ENCODE measurements around the gene BAIAP2L2.
"Not testable (repeated sequence)": the region's sequence is repeated elsewhere in the genome, so short reads cannot be mapped to it uniquely, and the experiment has no call there.

BAIAP2L2 gene

DNA sequence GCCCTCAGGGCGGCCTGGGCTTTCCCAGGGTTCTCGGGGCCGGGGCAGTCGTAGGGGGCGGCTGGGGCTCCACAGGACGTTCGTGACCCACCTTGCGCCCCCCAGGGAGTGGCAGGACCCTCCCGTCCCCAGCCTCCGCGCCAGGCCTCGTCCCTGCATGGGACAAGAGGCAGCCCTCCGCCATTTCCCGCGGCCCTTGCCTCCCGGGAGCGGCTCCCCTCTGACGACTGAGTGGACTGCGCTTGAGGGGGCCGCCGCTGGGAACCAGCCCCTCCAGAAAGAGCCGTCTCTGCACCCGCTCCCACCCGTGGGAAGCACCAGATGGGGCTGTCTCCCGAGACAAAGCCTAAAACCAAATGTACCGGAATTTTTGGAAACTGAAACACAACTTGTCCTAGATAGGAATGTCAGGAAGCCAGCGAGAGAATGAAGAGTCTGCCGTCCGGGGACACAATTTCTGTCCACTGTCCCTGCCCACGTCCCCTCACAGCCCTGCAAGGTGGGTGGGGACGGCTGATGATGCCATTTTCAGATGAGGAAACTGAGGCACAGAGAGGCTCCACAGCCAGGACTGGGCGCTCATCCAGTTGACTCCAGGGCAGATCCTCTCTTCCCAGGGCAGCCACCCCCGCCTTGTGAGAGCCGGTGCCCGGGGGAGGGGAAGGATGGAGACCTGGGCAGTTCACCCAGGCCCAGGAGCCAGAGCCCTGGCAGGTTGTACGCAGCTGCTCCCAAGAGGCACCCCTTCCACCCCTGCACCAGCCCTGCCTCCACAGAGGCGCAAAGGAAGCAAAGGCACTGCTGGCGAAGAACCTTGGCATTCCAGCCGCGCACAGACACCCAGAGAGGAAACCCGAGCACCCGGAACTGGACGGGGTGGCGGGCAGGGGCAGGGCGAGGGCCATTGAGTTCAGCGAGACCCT is 71.3 kb downstream of the BAIAP2L2 start:
- TF ChIP-seq, protein P1, sequence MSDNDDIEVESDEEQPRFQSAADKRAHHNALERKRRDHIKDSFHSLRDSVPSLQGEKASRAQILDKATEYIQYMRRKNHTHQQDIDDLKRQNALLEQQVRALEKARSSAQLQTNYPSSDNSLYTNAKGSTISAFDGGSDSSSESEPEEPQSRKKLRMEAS (IDR thresholded peaks at IDR 0.05; ENCODE audit: low read depth, low read length), result no peak
- TF ChIP-seq, protein P2, sequence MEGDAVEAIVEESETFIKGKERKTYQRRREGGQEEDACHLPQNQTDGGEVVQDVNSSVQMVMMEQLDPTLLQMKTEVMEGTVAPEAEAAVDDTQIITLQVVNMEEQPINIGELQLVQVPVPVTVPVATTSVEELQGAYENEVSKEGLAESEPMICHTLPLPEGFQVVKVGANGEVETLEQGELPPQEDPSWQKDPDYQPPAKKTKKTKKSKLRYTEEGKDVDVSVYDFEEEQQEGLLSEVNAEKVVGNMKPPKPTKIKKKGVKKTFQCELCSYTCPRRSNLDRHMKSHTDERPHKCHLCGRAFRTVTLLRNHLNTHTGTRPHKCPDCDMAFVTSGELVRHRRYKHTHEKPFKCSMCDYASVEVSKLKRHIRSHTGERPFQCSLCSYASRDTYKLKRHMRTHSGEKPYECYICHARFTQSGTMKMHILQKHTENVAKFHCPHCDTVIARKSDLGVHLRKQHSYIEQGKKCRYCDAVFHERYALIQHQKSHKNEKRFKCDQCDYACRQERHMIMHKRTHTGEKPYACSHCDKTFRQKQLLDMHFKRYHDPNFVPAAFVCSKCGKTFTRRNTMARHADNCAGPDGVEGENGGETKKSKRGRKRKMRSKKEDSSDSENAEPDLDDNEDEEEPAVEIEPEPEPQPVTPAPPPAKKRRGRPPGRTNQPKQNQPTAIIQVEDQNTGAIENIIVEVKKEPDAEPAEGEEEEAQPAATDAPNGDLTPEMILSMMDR (IDR thresholded peaks at IDR 0.05; ENCODE audit: low read depth, low read length), result no peak
- TF ChIP-seq MYC (IDR thresholded peaks at IDR 0.05; ENCODE audit: low read depth, low read length), result no peak
- TF ChIP-seq POLR2A (IDR thresholded peaks at IDR 0.05; ENCODE audit: extremely low read depth, insufficient read length), result no peak
- no peak overlapping the region for H3K4me3 ChIP-seq (ENCODE audit: low read depth, low read length)
- no peak for DNase-seq (ENCODE audit: low read depth)

DNA sequence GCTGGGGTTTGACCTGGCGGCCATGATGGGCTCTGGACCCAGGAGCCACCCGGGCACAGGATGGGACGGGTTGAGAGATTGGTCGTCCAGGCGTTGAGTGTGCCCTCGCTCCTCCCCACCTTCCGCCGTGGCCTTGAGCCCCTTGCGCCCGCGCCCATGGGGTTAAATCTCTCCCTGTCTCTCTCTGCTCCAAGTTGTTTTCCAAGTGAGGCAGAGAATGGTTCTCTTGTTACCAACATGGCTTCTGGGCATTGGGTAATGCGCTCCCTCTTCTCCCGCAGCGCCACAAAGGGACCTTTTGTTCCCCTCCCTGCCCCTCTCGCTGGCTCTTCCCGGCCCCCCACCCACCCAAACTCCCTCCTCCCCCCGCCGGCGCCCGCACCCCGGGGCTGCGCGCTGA is 72.1 kb downstream of the BAIAP2L2 start:
- DNase-seq (ENCODE audit: low read depth), result no peak
- no peak for TF ChIP-seq POLR2A (IDR thresholded peaks at IDR 0.05; ENCODE audit: extremely low read depth, insufficient read length)
- H3K4me3 ChIP-seq (ENCODE audit: low read depth, low read length), result no peak overlapping the region

DNA sequence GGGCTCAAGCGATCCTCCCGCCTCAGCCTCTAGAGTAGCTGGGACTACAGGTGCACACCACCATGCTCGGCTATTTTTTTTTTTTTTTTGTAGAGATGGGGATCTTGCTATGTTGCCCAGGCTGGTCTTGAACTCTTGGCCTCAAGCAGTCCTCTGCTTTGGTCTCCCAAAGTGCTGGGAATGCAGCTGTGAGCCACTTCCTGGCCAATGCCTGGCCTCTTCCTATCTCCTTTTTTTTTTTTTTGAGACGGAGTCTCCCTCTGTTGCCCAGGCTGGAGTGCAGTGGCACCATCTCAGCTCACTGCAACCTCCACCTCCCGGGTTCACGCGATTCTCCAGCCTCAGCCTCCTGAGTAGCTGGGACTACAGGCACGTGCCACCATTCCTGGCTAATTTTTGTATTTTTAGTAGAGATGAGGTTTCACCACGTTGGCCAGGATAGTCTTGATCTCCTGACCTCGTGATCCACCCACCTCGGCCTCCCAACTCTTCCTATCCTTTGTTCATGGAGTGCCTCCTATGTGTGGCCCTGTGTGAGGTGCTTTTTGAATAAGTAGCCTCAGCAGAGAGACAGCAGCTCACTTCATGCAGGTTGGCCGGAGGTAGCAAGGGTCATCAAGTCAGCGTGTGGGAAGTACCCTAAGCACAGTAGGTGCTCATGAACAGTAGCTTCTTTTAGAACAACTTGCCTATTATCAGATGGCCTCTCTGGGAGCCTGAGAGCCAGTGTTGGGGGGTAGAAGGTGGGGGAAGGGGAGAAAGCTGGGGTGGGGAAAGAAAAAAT is 72.9 kb downstream of the BAIAP2L2 start:
- not testable (repeated sequence) for H3K4me3 ChIP-seq (ENCODE audit: low read depth, low read length); DNase-seq (ENCODE audit: low read depth)

DNA sequence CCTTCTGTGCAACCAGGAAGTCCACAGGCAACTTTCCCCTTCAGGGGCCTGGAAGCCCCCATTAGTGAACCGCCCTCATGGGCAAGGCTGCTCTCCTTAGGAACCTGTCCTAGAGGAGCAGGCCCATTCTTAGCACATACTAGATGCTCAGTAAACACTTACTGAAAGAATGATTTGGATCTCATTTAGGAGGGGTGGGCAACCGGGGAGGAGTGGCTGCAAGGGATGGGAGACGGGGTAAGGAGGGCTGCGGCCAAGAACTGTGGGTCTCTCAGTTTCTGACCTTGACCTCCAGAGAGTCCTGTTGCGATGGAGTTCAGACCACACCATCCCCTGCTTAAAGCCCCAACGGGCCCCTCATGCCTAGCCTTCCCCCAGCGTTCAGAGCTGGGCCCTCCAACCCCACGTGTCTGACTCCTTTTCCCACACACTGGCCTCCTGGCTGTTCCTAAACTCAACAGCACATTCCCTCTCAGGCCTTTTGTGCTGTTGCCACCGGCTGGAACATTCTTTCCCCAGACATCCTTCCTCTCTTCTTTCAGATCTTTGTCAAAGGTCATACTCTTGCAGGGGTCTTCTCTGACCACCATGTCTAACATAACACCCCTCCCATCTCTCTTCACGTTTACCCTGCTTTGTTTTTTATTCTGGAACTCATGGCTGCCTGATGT is 74.0 kb downstream of the BAIAP2L2 start:
- TF ChIP-seq, protein P1 (IDR thresholded peaks at IDR 0.05; ENCODE audit: low read depth, low read length), result no peak
- TF ChIP-seq POLR2A (IDR thresholded peaks at IDR 0.05; ENCODE audit: extremely low read depth, insufficient read length) (no peak), MYC (IDR thresholded peaks at IDR 0.05; ENCODE audit: low read depth, low read length) (no peak)
- TF ChIP-seq, protein P2 (IDR thresholded peaks at IDR 0.05; ENCODE audit: low read depth, low read length), result no peak
- H3K4me3 ChIP-seq (ENCODE audit: low read depth, low read length), result no peak overlapping the region
- DNase-seq (ENCODE audit: low read depth), result no peak

DNA sequence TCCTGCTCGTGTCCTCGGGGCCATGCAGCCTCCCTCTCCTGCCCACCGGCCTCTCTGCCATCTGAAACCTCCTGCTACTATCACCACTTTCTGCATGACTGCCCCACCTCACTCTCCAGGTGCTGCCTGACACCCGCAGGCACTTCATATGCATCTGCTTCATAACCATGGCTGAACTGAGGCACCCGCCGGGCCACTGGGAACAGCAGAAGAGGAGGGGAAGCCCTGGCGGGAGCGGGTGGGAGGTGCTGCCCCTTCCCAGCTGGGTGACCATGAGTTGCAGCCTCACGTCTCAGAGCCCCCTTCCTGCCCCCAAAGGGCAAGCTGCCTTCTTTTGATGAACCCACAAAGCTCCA is 75.0 kb downstream of the BAIAP2L2 start:
- TF ChIP-seq, protein P2 (IDR thresholded peaks at IDR 0.05; ENCODE audit: low read depth, low read length), result no peak
- TF ChIP-seq, protein P1 (IDR thresholded peaks at IDR 0.05; ENCODE audit: low read depth, low read length), result no peak
- TF ChIP-seq MYC (IDR thresholded peaks at IDR 0.05; ENCODE audit: low read depth, low read length), result no peak
- TF ChIP-seq POLR2A (IDR thresholded peaks at IDR 0.05; ENCODE audit: extremely low read depth, insufficient read length), result no peak
- DNase-seq (ENCODE audit: low read depth), result peak; percentile 33
- H3K4me3 ChIP-seq (ENCODE audit: low read depth, low read length), result no peak overlapping the region

All from NB4 (cell line).